ENCODE measurements around the gene CARD19.

CARD19 gene

GRCh38 chr9:93096131-93096802 lies at the start of gene CARD19:
Gene CARD19 (plus strand): TSS chr9:93096217. CDS start chr9:93096346, 129 bp downstream.
- no peak for TF ChIP-seq ZNF70 (CRISPR knock-in tag; IDR thresholded peaks at IDR 0.05)
- peak; percentile 30; the same call in 1 of the 2 replicates for TF ChIP-seq TSHZ2 (CRISPR knock-in tag; IDR thresholded peaks at IDR 0.05)
- ATAC-seq: peak; percentile 6

- no peak for TF ChIP-seq ISL1 (CRISPR knock-in tag; IDR thresholded peaks at IDR 0.05)
- TF ChIP-seq ZC3H10 (CRISPR knock-in tag; IDR thresholded peaks at IDR 0.05): no peak
- no peak for ATAC-seq
Observed at GRCh38 chr9:93048566-93049448, 47.2 kb upstream of the CARD19 start.

GRCh38 chr9:93049491-93049890 lies 46.5 kb upstream of the CARD19 start:
- TF ChIP-seq ZFP30 (CRISPR knock-in tag; IDR thresholded peaks at IDR 0.05): no peak
- TF ChIP-seq GLIS3 (CRISPR knock-in tag; IDR thresholded peaks at IDR 0.05): no peak
- TF ChIP-seq CSDC2 (CRISPR knock-in tag; IDR thresholded peaks at IDR 0.05): no peak
- no peak for TF ChIP-seq BACH2 (CRISPR knock-in tag; IDR thresholded peaks at IDR 0.05; ENCODE audit: borderline replicate concordance)
- no peak for TF ChIP-seq RARB (CRISPR knock-in tag; IDR thresholded peaks at IDR 0.05)
- no peak for TF ChIP-seq TOX (CRISPR knock-in tag; IDR thresholded peaks at IDR 0.05; ENCODE audit: borderline replicate concordance)
- TF ChIP-seq CSRNP3 (CRISPR knock-in tag; IDR thresholded peaks at IDR 0.05): no peak
- no peak for TF ChIP-seq ZNF565 (CRISPR knock-in tag; conservative IDR thresholded peaks at IDR 0.05; ENCODE audit: low read depth)
- TF ChIP-seq CREB5 (CRISPR knock-in tag; IDR thresholded peaks at IDR 0.05; ENCODE audit: low read depth): no peak
- no peak for TF ChIP-seq ZNF70 (CRISPR knock-in tag; IDR thresholded peaks at IDR 0.05)
- no peak for ATAC-seq

GRCh38 chr9:93050231-93050630 lies 45.8 kb upstream of the CARD19 start:
- ATAC-seq: no peak
- TF ChIP-seq CSDC2 (CRISPR knock-in tag; IDR thresholded peaks at IDR 0.05): no peak
- no peak for TF ChIP-seq ZNF70 (CRISPR knock-in tag; IDR thresholded peaks at IDR 0.05)
- no peak for TF ChIP-seq CREB5 (CRISPR knock-in tag; IDR thresholded peaks at IDR 0.05; ENCODE audit: low read depth)
- TF ChIP-seq ARNTL (CRISPR knock-in tag; IDR thresholded peaks at IDR 0.05; ENCODE audit: borderline replicate concordance, low read depth): no peak
- TF ChIP-seq TSHZ2 (CRISPR knock-in tag; IDR thresholded peaks at IDR 0.05): no peak
- no peak for TF ChIP-seq ZFP30 (CRISPR knock-in tag; IDR thresholded peaks at IDR 0.05)
- TF ChIP-seq ZNF565 (CRISPR knock-in tag; conservative IDR thresholded peaks at IDR 0.05; ENCODE audit: low read depth): no peak
- TF ChIP-seq TCF4 (CRISPR knock-in tag; IDR thresholded peaks at IDR 0.05; ENCODE audit: borderline replicate concordance): no peak
- TF ChIP-seq RARB (CRISPR knock-in tag; IDR thresholded peaks at IDR 0.05): no peak

All from SK-N-SH treated with all-trans-retinoic acid at 6 μM for 48 hours (cell line).